Transverse colon (tissue), 4 donors: ENCODE data around the gene IL15RA.

Experiments used
- POLR2AphosphoS5 ChIP-seq, 3 donors: sonication (generic); formaldehyde crosslinking; IDR thresholded peaks; one replicate each; pipeline ENCODE4 v1.6.1; 2016; ENCODE audit warnings: antibody characterized with exemption in 3 of 3
- TF ChIP-seq, protein P1 (sequence below), 5 experiments: fragments of 200-600 bp in 3 of 5; fragments of 450-650 bp in 2 of 5; sonication (generic) in 3 of 5; IDR thresholded peaks; 1 replicate in 2 of 5; 2 replicates in 3 of 5; pipeline ENCODE4 v1.5.1; 2016 to 2017; ENCODE audit warnings: antibody characterized with exemption in 5 of 5, inconsistent platforms in 3 of 5, mild to moderate bottlenecking in 2 of 5, moderate library complexity in 1 of 5

DNA sequence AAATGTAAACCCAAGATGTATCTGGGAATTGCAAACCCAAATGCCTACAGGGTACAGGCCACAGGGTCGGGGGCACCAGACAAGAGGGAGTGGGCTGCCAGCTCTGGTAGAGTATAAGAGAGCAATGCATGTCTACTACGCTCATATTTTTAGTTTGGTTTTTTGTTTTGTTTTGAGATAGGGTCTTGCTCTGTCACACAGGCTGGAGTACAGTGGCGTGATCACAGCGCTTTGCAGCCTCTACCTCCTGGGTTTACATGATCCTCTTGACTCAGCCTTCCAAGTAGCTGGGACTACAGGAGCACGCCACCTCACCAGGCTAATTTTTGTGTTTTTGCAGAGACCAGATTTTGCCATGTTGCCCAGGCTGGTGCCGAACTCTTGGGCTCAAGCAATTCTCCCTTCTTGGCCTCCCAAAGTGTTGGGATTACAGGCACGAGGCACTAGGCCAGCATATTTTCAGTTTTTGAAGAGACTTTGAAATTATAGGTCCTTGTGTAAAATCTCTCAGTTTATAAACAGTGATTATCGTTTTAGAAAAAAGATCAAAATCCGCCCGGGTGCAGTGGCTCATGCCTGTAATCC, 11.1 kb upstream of the IL15RA start:
- TF ChIP-seq, protein P1, sequence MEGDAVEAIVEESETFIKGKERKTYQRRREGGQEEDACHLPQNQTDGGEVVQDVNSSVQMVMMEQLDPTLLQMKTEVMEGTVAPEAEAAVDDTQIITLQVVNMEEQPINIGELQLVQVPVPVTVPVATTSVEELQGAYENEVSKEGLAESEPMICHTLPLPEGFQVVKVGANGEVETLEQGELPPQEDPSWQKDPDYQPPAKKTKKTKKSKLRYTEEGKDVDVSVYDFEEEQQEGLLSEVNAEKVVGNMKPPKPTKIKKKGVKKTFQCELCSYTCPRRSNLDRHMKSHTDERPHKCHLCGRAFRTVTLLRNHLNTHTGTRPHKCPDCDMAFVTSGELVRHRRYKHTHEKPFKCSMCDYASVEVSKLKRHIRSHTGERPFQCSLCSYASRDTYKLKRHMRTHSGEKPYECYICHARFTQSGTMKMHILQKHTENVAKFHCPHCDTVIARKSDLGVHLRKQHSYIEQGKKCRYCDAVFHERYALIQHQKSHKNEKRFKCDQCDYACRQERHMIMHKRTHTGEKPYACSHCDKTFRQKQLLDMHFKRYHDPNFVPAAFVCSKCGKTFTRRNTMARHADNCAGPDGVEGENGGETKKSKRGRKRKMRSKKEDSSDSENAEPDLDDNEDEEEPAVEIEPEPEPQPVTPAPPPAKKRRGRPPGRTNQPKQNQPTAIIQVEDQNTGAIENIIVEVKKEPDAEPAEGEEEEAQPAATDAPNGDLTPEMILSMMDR (IDR thresholded peaks at IDR 0.05) = no peak
- TF ChIP-seq POLR2AphosphoS5 (IDR thresholded peaks at IDR 0.05) = no peak
